GM12878 (cell line): Measurements from ENCODE around the gene STYXL2. TPM values are rescaled to one million over a fixed set of nuclear protein-coding genes. Genes with fewer than 3 reads are reported as not detected.

Experiments
- ATAC-seq: fragments of 200-7000 bp; cut with Tn5 transposase; 3 replicates; pipeline ENCODE4 v1.9.1; 2020; ENCODE audit warnings: mild to moderate bottlenecking, moderate library complexity
- BruUV-seq: library from RNA; stranded (reverse); fragments of 400-500 nt; replicated peaks from 2 replicates; lab custom pipeline; 2021; lab: Mats Ljungman, UMichigan
- CTCF ChIA-PET: fragments of 300-600 bp; sonication (Branson Sonifier 250); formaldehyde crosslinking; extraction: SDS; loops from one replicate; lab custom pipeline; 2021; ENCODE audit warnings: inconsistent platforms; lab: Yijun Ruan, JAX
- POLR2A ChIA-PET: fragments of 350-600 bp; formaldehyde crosslinking; extraction: SDS; loops from one replicate; lab custom pipeline; 2021; ENCODE audit warnings: inconsistent platforms; lab: Charles Lee
- RAD21 ChIA-PET: fragments of 300-600 bp; sonication (Branson Sonifier 250); formaldehyde crosslinking; loops from one replicate; lab custom pipeline; 2023; ENCODE audit warnings: antibody characterized with exemption; ENCODE audit not compliant: unreplicated experiment; lab: Charles Lee
- SMC1A ChIA-PET: fragments of 300-600 bp; sonication (Branson Sonifier 250); formaldehyde crosslinking; loops from one replicate; lab custom pipeline; 2023; ENCODE audit not compliant: unreplicated experiment, uncharacterized antibody; lab: Charles Lee
- DNase-seq: peaks from one replicate; pipeline ENCODE4 v3.0.0-alpha.2; 2011; ENCODE audit warnings: low read depth, low spot score
- FAIRE-seq: peaks from 3 replicates; lab custom pipeline; 2011; peaks lifted over from hg19 to GRCh38; lab: Jason Lieb, UNC
- H2AFZ ChIP-seq: 2 replicates; pipeline ENCODE4 v1.6.0; 2011; ENCODE audit warnings: low read depth, low read length, control low read depth; ENCODE audit not compliant: control insufficient read depth
- H3K27ac ChIP-seq: 2 replicates; pipeline ENCODE4 v1.5.1; 2011; ENCODE audit warnings: control low read depth; ENCODE audit not compliant: control insufficient read depth, insufficient read depth
- H3K27me3 ChIP-seq, 2 experiments: replicated peaks in 1 of 2; 2 replicates each; pipeline versions ENCODE4 v1.6.0 to v1.6.1; 2011; ENCODE audit warnings: low read length in 1 of 2; ENCODE audit not compliant: control insufficient read depth in 2 of 2, insufficient read depth in 2 of 2
- H3K36me3 ChIP-seq, 2 experiments: 2 replicates each; pipeline ENCODE4 v1.5.1; 2011; ENCODE audit warnings: low read length in 1 of 2; ENCODE audit not compliant: control insufficient read depth in 2 of 2, insufficient read depth in 2 of 2
- H3K4me1 ChIP-seq: 2 replicates; pipeline ENCODE4 v1.6.1; 2011; ENCODE audit warnings: mild to moderate bottlenecking, low read length, moderate library complexity, mixed read lengths; ENCODE audit not compliant: control insufficient read depth, insufficient read depth
- H3K4me2 ChIP-seq: 2 replicates; pipeline ENCODE4 v1.6.0; 2011; ENCODE audit warnings: control low read depth; ENCODE audit not compliant: control insufficient read depth, insufficient read depth
- H3K4me3 ChIP-seq: fragments of 200-600 bp; sonication (generic); 2 replicates; pipeline ENCODE4 v1.5.1; 2016
- H3K79me2 ChIP-seq: 2 replicates; pipeline ENCODE4 v1.6.0; 2011; ENCODE audit warnings: low read length; ENCODE audit not compliant: control insufficient read depth, insufficient read depth
- H3K9ac ChIP-seq: 2 replicates; pipeline ENCODE4 v1.8.0; 2011; ENCODE audit warnings: low read length, control low read depth, mixed read lengths; ENCODE audit not compliant: control insufficient read depth, insufficient read depth
- H3K9me3 ChIP-seq: replicated peaks from 3 replicates; pipeline ENCODE4 v1.5.1; 2011; ENCODE audit warnings: mild to moderate bottlenecking, low read length; ENCODE audit not compliant: control insufficient read depth, insufficient read depth
- H4K20me1 ChIP-seq: 2 replicates; pipeline ENCODE4 v1.6.0; 2011; ENCODE audit not compliant: control insufficient read depth, insufficient read depth
- BCLAF1 ChIP-seq: fragments of 450-650 bp; IDR thresholded peaks from 2 replicates; pipeline ENCODE4 v1.6.1; 2017; ENCODE audit warnings: antibody characterized with exemption, mild to moderate bottlenecking, moderate library complexity
- HDGF ChIP-seq: fragments of 450-650 bp; IDR thresholded peaks from 2 replicates; pipeline ENCODE4 v1.6.1; 2016; ENCODE audit warnings: antibody characterized with exemption
- IRF4 ChIP-seq: IDR thresholded peaks from 2 replicates; pipeline ENCODE4 v1.6.1; 2011; ENCODE audit warnings: low read depth, low read length
- KDM1A ChIP-seq: fragments of 200-600 bp; sonication (generic); IDR thresholded peaks from 2 replicates; pipeline ENCODE4 v1.6.1; 2016; ENCODE audit warnings: borderline replicate concordance
- NR2C2 ChIP-seq: IDR thresholded peaks from 2 replicates; pipeline ENCODE4 v1.6.1; 2011; ENCODE audit warnings: borderline replicate concordance, low read depth; ENCODE audit not compliant: control insufficient read depth, insufficient read length
- PAX5 ChIP-seq: IDR thresholded peaks from 2 replicates; pipeline ENCODE4 v1.6.1; 2011; ENCODE audit warnings: low read depth, low read length, borderline replicate concordance
- RAD21 ChIP-seq: IDR thresholded peaks from 2 replicates; pipeline ENCODE4 v1.6.1; 2011; ENCODE audit warnings: mild to moderate bottlenecking, low read depth, low read length, moderate library complexity; ENCODE audit not compliant: insufficient read depth
- SMC3 ChIP-seq: IDR thresholded peaks from 2 replicates; pipeline ENCODE4 v1.6.1; 2011; ENCODE audit warnings: low read length, improper control_type of control experiment, borderline replicate concordance
- YY1 ChIP-seq: IDR thresholded peaks from 2 replicates; pipeline ENCODE4 v1.6.1; 2011; ENCODE audit warnings: low read depth, mild to moderate bottlenecking, low read length
- whole genome bisulfite sequencing: methylation state at CpG from one replicate; pipeline ENCODE4 v1.1.6; 2016; ENCODE audit warnings: low lambda C conversion rate; ENCODE audit not compliant: insufficient replicate concordance, insufficient coverage; ENCODE audit errors: missing lambda C conversion rate; 5-methylcytosine and 5-hydroxymethylcytosine counted together
- in situ Hi-C: fragments of 300-500 bp; cut with MboI; formaldehyde crosslinking; loops from 9 replicates; pipeline ENCODE4 v1.14.3; 2018; ENCODE audit warnings: mixed read lengths
- intact Hi-C: fragments of 100-400 bp; cut with micrococcal nuclease; formaldehyde crosslinking; loops from one replicate; pipeline ENCODE4 v1.14.2; 2022; ENCODE audit not compliant: unreplicated experiment
- polyA plus RNA-seq, 11 experiments: library from polyadenylated mRNA; depleted of rRNA in 4 of 11; unstranded in 6 of 11; stranded (reverse) in 5 of 11; fragments of >200 nt; fragmentation: Nextera tagmentation in 4 of 11; fragmentation: Illumina TruSeq in 1 of 11; extraction: Ambion mirVana in 4 of 11; extraction: Trizol in 1 of 11; gene quantifications; 1 replicate in 1 of 11; 2 replicates in 10 of 11; pipeline versions ENCODE4 v1.2.1 to v1.2.3, GENCODE V29; 2011 to 2016; ENCODE audit warnings: inconsistent platforms in 2 of 11, missing spikeins in 2 of 11, low read depth in 1 of 11
- total RNA-seq, 4 experiments: library from RNA; depleted of rRNA in 3 of 4; stranded (reverse); fragments of >200 nt in 3 of 4; fragmentation: Illumina TruSeq in 1 of 4; extraction: Trizol in 1 of 4; gene quantifications; 2 replicates each; pipeline versions ENCODE4 v1.2.1 to v1.2.3, GENCODE V29; 2013 to 2021
- TF ChIP-seq, protein P1 (sequence below), 3 experiments: IDR thresholded peaks in 2 of 3; conservative IDR thresholded peaks in 1 of 3; 2 replicates each; pipeline ENCODE4 v1.5.1; 2011; ENCODE audit warnings: low read depth in 3 of 3, low read length in 3 of 3, mild to moderate bottlenecking in 3 of 3, control low read depth in 2 of 3, moderate library complexity in 2 of 3, inconsistent platforms in 1 of 3, mixed read lengths in 1 of 3; ENCODE audit not compliant: control insufficient read depth in 2 of 3, insufficient read depth in 1 of 3; ENCODE audit errors: extremely low read depth in 1 of 3

STYXL2 gene
- total and polyA plus RNA-seq, 10 of the 15 experiments (the other 5 are each of a cell fraction or from before 2014, with no cell fraction given), result under 0.01 to 0.08 (median 0.03) TPM; not detected in 7

DNA sequence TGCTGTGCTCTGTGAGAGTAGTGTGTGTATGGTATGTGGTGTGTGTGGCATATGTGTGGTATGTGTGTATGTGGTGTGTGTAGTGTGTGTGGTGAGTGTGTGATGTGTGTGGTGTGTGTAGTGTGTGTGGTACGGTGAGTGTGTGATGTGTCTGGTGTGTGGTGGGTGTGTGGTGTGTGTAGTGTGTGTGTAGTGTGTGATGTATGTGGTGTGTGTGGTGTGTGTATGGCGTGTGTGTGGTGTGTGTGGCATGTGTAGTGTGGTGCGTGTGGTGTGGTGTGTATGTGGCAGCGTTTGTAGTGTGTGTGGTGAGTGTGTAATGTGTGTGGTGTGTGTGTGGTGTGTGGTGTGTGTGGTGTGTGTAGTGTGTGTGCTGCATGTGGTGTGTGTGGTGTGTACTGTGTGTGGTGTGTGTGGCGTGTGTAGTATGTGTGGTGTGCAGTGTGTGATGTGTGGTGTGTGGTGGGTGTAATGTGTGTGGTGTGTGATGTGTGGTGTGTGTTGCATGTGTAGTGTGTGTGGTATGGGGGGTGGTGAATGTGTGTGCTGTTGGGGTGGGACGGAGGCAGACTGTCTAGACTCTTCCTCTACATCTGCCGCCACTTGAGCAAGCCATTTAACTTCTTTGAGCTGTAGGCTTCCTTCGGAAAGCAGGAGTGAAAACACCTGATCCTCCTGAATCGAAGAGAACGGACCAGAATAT, 37.2 kb upstream of the STYXL2 start:
- WGBS, result 71% methylated on average over 10 of the region's 10 CpGs
- ATAC-seq, result no peak

GRCh38 chr1:167057241-167057688, 36.6 kb upstream of the STYXL2 start:
- Histone ChIP-seq H3K27me3 (no peaks in the 10 kb centered on the region), H3K9ac (no peak overlapping the region), H4K20me1 (no peaks in the 10 kb centered on the region), H3K9me3 (no peaks in the 10 kb centered on the region), H3K79me2 (no peaks in the 10 kb centered on the region), H3K4me1 (0 out of 2 replicates have a peak, but pooled peaks cover 3% of the 10 kb centered on the region), H3K4me3 (no peak overlapping the region), H3K27ac (no peak overlapping the region), H3K4me2 (no peak overlapping the region), H2AFZ (no peak overlapping the region; the same call in 1 of the 2 replicates), H3K36me3 (no peaks in the 10 kb centered on the region)
- no TSS peak for BruUV-seq
- in situ Hi-C loops (loop anchor here (5.0 kb wide), 1 partner anchor 140 kb away; no protein-coding TSS in a partner anchor), intact Hi-C loops (loop anchor here (5.0 kb wide), 1 partner anchor 80 kb away; the partner anchor contains the start of gene ILDR2)
- RAD21 ChIA-PET, result interaction anchor here (0.6 to 7.8 kb wide), 3 partner anchors 22 to 1041 kb away, joined by 3 to 305 read pairs (median 4); no protein-coding TSS in a partner anchor
- 33% methylated on average over 6 of the region's 6 CpGs for WGBS
- SMC1A ChIA-PET, result interaction anchor here (0.8 to 10.4 kb wide), 6 partner anchors 28 to 162 kb away, joined by 3 to 384 read pairs (median 6); partner anchors contain the start of gene POU2F1
- CTCF ChIA-PET, result interaction anchor here (0.6 to 18.3 kb wide), 14 partner anchors 9 to 531 kb away, joined by 3 to 734 read pairs (median 6); partner anchors contain the start of genes POU2F1 and TADA1
- FAIRE-seq (peak; percentile 44), DNase-seq (no peak), ATAC-seq (peak; percentile 69)
- POLR2A ChIA-PET, result interaction anchor here (0.6 to 1.4 kb wide), 2 partner anchors 13 to 146 kb away, joined by 3 read pairs; no protein-coding TSS in a partner anchor
- TF ChIP-seq BCLAF1 (no peak), SMC3 (peak; percentile 83), RAD21 (peak; percentile 78), YY1 (0 out of 2 replicates have a peak, but pooled peaks have one; percentile 33), IRF4 (no peak)
- TF ChIP-seq, protein P1, sequence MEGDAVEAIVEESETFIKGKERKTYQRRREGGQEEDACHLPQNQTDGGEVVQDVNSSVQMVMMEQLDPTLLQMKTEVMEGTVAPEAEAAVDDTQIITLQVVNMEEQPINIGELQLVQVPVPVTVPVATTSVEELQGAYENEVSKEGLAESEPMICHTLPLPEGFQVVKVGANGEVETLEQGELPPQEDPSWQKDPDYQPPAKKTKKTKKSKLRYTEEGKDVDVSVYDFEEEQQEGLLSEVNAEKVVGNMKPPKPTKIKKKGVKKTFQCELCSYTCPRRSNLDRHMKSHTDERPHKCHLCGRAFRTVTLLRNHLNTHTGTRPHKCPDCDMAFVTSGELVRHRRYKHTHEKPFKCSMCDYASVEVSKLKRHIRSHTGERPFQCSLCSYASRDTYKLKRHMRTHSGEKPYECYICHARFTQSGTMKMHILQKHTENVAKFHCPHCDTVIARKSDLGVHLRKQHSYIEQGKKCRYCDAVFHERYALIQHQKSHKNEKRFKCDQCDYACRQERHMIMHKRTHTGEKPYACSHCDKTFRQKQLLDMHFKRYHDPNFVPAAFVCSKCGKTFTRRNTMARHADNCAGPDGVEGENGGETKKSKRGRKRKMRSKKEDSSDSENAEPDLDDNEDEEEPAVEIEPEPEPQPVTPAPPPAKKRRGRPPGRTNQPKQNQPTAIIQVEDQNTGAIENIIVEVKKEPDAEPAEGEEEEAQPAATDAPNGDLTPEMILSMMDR (IDR thresholded peaks at IDR 0.05 in 2 of 3, conservative IDR thresholded peaks at IDR 0.05 in 1 of 3; ENCODE audit: control insufficient read depth in 2 of 3, extremely low read depth in 1 of 3, insufficient read depth in 1 of 3, low read depth in 3 of 3, low read length in 3 of 3), result peak; percentile 51 to 62 (median 53); a peak in 5 of 6 replicates

More for the DNA sequence above, 37.2 kb upstream of the STYXL2 start:
- no peak overlapping the region for H3K4me2 ChIP-seq
- FAIRE-seq (peak; percentile 93), DNase-seq (no peak)
- ChIA-PET RAD21 (interaction anchor here (0.6 to 7.8 kb wide), 3 partner anchors 23 to 1040 kb away, joined by 3 to 305 read pairs (median 4); no protein-coding TSS in a partner anchor), CTCF (interaction anchor here (0.6 to 18.3 kb wide), 10 partner anchors 10 to 181 kb away, joined by 3 to 734 read pairs (median 4); partner anchors contain the start of gene TADA1), POLR2A (interaction anchor here (1.4 kb wide), 1 partner anchor 146 kb away, joined by 3 read pairs; no protein-coding TSS in a partner anchor), SMC1A (interaction anchor here (1.0 to 10.4 kb wide), 2 partner anchors 28 to 147 kb away, joined by 3 to 384 read pairs; no protein-coding TSS in a partner anchor)
- intact Hi-C loops (loop anchor here (5.0 kb wide), 1 partner anchor 79 kb away; the partner anchor contains the start of gene ILDR2), in situ Hi-C loops (loop anchor here (5.0 kb wide), 1 partner anchor 139 kb away; no protein-coding TSS in a partner anchor)
- H3K27ac ChIP-seq, result no peak overlapping the region
- BruUV-seq, result no TSS peak
- no peaks in the 10 kb centered on the region for H3K79me2 ChIP-seq
- no peaks in the 10 kb centered on the region for H4K20me1 ChIP-seq
- no peaks in the 10 kb centered on the region for H3K9me3 ChIP-seq
- no peaks in the 10 kb centered on the region for H3K36me3 ChIP-seq
- 0 out of 2 replicates have a peak, but pooled peaks cover 3% of the 10 kb centered on the region for H3K4me1 ChIP-seq
- TF ChIP-seq KDM1A (no peak), NR2C2 (peak; percentile 14), PAX5 (no peak), HDGF (0 out of 2 replicates have a peak, but pooled peaks have one; percentile 48)
- no peaks in the 10 kb centered on the region for H3K27me3 ChIP-seq
- H3K4me3 ChIP-seq, result no peak overlapping the region
- H2AFZ ChIP-seq, result no peak overlapping the region; the same call in 1 of the 2 replicates
- no peak overlapping the region for H3K9ac ChIP-seq
